Left ventricle myocardium inferior (tissue), 1 donor: Measurements from ENCODE around the gene CRYL1. TPM values are rescaled to one million over a fixed set of nuclear protein-coding genes. Genes with fewer than 3 reads are reported as not detected.

Experiments used
- DNase-seq: peaks from one replicate; pipeline ENCODE4 v3.0.0-alpha.2; 2020
- H3K27ac ChIP-seq: fragments of 200-600 bp; replicated peaks from 2 replicates; pipeline ENCODE4 v1.8.0; 2021
- H3K27me3 ChIP-seq: fragments of 200-600 bp; 2 replicates; pipeline ENCODE4 v1.8.0; 2021; ENCODE audit warnings: low read depth
- H3K36me3 ChIP-seq: fragments of 200-600 bp; 2 replicates; pipeline ENCODE4 v1.8.0; 2021
- H3K4me1 ChIP-seq: fragments of 200-600 bp; 2 replicates; pipeline ENCODE4 v1.8.0; 2021
- H3K4me3 ChIP-seq: fragments of 200-600 bp; 2 replicates; pipeline ENCODE4 v1.8.0; 2021; ENCODE audit warnings: mild to moderate bottlenecking, moderate library complexity
- H3K9me3 ChIP-seq: fragments of 200-600 bp; replicated peaks from 2 replicates; pipeline ENCODE4 v1.8.0; 2021
- CTCF ChIP-seq: fragments of 200-600 bp; IDR thresholded peaks from 2 replicates; pipeline ENCODE4 v1.8.0; 2021; ENCODE audit warnings: antibody characterized with exemption, mild to moderate bottlenecking, borderline replicate concordance
- intact Hi-C: fragments of 100-400 bp; cut with micrococcal nuclease; formaldehyde crosslinking; loops from one replicate; pipeline ENCODE4 v1.11.0; 2022
- total RNA-seq: library from RNA; stranded (reverse); fragmentation: NEBNext Ultra II Directional; extraction: Animal tissue kit (Norgen Biotek cat#: 25700); gene quantifications from one replicate; pipeline ENCODE4 v1.2.1, GENCODE V29; 2021
- donor health status: DM: no; HTN: yes; CAD: no; lungs with severe emphysema.

Gene CRYL1
- total RNA-seq, 1 donor from 2014 or later = 20.5 TPM

- no peak for TF ChIP-seq CTCF
- no peak for DNase-seq
- Histone ChIP-seq H3K27ac (no peak overlapping the region), H3K9me3 (no peaks in the 10 kb centered on the region), H3K36me3 (no peaks in the 10 kb centered on the region), H3K27me3 (no peaks in the 10 kb centered on the region), H3K4me3 (no peak overlapping the region), H3K4me1 (no peaks in the 10 kb centered on the region)
- intact Hi-C loops = no loop called here
Measured at GRCh38 chr13:20415306-20415679, 110.4 kb downstream of the CRYL1 start.

- H3K27ac ChIP-seq = no peak overlapping the region
- H3K27me3 ChIP-seq = no peaks in the 10 kb centered on the region
- no peaks in the 10 kb centered on the region for H3K36me3 ChIP-seq
- no peak for DNase-seq
- TF ChIP-seq CTCF = no peak
- intact Hi-C loops = no loop called here
- no peak overlapping the region for H3K4me3 ChIP-seq
- H3K4me1 ChIP-seq = no peaks in the 10 kb centered on the region
- no peaks in the 10 kb centered on the region for H3K9me3 ChIP-seq
Measured at GRCh38 chr13:20414546-20415305, 110.9 kb downstream of the CRYL1 start.

- Histone ChIP-seq H3K27me3 (no peaks in the 10 kb centered on the region), H3K4me1 (no peaks in the 10 kb centered on the region), H3K27ac (no peak overlapping the region), H3K4me3 (no peak overlapping the region), H3K9me3 (no peaks in the 10 kb centered on the region), H3K36me3 (no peaks in the 10 kb centered on the region)
- TF ChIP-seq CTCF = no peak
- intact Hi-C loops = no loop called here
- no peak for DNase-seq
Measured at GRCh38 chr13:20412691-20413355, 112.8 kb downstream of the CRYL1 start.

GRCh38 chr13:20411638-20412342, 113.9 kb downstream of the CRYL1 start:
- no peak for TF ChIP-seq CTCF
- H3K27ac ChIP-seq = no peak overlapping the region
- DNase-seq = no peak
- no peaks in the 10 kb centered on the region for H3K9me3 ChIP-seq
- H3K36me3 ChIP-seq = no peaks in the 10 kb centered on the region
- H3K4me1 ChIP-seq = no peaks in the 10 kb centered on the region
- H3K4me3 ChIP-seq = no peak overlapping the region
- H3K27me3 ChIP-seq = no peaks in the 10 kb centered on the region
- intact Hi-C loops = no loop called here

GRCh38 chr13:20410726-20411125, 114.9 kb downstream of the CRYL1 start:
- no peak for DNase-seq
- TF ChIP-seq CTCF = no peak
- Histone ChIP-seq H3K27ac (no peak overlapping the region), H3K36me3 (no peaks in the 10 kb centered on the region), H3K4me3 (no peak overlapping the region), H3K4me1 (no peaks in the 10 kb centered on the region), H3K27me3 (no peaks in the 10 kb centered on the region), H3K9me3 (no peaks in the 10 kb centered on the region)
- intact Hi-C loops = no loop called here
